ENCODE results near the gene CLDN3.
"Not testable (repeated sequence)": the region's sequence is repeated elsewhere in the genome, so short reads cannot be mapped to it uniquely, and the experiment has no call there.

The CLDN3 gene

DNA sequence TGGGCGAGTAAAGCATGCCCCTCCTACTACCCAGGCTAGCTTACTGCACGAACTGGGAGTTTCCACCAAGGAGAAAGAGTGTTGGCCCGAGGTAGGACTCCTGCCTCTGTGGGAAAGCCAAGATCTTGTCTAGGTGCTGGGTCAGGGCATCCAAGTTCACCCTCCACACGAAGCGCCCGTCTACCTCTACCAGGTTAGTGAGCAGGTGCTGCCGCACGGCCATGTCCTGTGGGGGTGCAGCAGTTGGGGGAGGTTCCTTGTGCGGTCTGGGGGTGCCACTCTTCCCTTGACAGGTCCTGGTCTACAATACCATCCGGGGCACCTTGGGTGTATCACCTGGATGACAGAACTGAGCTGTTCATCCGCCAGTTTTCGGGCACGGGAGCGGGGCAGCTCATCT lies 33.2 kb downstream of the CLDN3 start:
- no peak for DNase-seq

DNA sequence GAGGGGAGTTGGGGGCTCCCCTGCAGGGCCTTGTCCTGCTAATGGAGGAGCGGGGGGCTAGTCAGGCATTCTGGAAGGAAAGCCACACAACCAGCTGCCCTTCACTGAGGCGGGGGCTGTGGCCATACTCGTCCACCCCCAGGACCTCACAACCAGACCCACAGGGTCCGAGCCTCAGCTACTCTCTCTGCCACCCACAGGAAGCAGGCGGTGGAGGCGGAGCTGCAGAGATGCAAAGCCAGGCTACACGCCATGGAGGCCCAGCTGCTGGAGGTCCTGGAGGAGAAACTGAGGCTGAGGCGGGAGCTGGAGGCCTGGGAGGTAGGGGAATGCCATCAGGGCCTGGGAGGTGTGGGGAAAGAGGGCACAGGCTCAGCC lies 34.6 kb downstream of the CLDN3 start:
- no peak for DNase-seq

DNA sequence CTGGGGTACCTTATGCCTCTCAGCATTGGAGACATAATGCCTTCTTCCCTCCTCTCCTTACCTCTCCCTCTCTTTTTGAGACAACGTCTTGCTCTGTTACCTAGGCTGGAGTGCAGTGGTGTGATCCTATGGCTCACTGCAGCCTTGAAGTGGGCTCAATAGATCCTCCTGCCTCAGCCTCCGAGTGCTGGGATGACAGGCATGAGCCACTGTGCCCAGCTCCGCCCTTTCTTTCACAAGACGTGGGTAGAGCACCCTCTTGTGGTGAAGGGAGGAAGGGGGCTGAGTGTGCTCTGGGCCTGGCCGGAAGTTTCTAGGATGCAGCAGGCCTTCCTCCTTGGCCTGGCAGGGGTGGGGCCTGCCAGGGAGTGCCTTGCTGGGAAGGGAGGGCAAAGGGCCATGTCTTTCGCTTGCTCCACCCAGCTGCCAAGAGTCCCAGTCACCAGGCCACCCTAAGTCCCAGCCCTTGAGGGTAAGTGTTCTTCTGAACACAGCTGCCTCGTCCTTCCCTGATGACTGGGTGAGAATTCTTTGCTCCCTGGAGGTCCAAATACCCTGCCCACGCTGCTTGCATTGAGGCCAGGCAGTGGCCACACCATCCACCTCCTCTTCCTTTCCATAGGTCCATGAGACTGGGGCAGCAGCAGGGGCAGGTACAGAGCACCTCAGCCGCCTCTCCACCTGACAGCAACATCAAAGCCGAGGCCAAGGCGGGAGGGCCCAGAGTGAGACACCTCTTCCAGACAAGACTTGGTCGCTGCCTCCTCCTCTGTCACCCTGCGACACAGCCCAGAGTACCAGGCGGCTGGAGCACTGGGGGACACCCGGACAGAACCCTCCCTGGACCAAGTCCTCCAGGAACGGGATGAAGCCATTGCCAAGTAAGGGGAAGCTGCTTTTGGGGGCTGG lies 35.2 kb downstream of the CLDN3 start:
- peak; percentile 73 to 78 for DNase-seq

DNA sequence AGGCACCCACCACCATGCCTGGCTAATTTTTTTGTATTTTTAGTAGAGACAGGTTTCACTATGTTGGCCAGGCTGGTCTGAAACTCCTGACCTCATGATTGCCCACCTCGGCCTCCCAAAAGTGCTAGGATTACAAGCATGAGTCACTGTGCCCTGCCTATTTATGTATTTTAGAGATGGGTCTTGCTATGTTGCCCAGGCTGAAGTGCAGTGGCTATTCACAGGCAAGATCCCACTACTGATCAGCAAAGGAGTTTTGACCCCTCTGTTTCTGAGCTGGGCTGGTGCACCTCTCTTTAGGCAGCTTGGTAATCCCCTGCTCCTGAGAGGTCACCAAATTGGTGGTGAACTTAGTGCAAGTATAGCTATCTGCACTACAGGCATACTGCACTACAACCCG lies 37.7 kb downstream of the CLDN3 start:
- no peak for DNase-seq

DNA sequence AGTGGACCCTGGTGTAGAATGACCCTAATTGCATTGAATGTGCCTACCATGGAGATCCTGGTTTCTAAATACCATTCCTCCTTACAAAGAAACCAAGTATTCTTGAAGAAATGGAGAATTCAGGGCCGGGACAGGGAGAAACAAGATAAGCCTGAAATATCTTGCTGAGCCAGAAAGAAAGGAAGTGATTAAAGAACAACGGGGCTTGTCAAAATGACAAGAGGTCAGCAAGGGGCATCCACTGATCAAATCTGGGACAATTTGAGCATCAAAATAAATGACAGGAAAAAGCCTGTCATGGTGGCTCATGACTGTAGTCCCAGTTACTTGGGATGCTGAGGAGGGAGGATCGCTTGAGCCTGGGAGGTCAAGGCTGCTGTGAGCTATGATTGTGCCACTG lies 39.6 kb downstream of the CLDN3 start:
- no peak for DNase-seq

DNA sequence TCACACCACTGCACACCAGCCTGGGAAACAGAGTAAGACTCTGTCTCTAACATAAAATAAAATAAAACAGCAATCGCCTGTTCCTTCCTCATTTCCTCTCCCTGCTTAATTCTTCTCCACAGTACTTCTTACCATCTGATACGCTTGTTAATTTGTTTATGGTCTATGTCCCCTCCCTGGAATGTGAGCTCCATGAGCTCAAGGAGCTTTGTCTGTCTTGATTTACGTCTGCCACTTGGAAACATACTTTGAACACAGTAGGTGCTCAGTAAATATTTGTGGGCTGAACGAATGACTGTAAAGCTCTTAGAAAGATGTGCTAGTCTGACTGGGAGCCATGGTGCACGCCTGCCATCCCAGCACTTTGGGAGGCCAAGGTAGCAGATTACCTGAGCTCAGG lies 41.5 kb downstream of the CLDN3 start:
- no peak for DNase-seq

DNA sequence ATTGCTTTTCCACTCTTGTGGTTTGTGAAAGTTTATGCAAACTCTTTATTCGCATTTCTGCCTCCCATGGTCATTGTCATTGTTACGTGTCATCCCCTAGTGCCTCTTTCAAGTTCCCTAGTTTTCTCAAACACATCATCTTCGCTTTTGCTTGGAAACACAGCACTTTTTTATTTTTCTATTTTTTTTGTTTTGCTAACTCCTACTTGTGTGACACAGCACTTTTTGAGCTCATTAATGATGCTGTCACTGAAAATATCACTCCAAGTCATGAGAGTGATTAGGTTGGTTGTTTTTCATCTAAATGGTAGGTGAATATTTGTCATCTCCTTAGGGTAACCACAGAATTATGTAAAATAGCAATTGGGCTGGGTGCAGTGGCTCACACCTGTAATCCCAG lies 42.1 kb downstream of the CLDN3 start:
- DNase-seq, result no peak

DNA sequence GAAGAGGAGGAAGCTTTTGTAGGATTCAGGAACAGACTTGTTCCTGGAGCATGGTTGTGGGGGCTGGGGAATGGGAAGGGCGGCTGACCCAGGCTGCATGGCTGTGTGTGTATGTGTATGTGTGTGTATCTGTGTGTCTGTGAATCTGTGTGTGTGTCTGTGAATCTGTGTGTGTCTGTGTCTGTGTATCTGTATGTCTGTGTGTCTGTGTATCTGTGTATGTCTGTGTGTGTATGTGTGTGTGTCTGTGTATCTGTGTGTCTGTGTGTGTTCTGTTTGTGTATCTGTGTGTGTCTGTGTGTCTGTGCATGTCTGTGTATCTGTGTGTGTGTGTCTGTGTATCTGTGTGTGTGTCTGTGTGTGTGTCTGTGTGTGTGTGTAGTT lies 44.0 kb downstream of the CLDN3 start:
- no peak for DNase-seq

DNA sequence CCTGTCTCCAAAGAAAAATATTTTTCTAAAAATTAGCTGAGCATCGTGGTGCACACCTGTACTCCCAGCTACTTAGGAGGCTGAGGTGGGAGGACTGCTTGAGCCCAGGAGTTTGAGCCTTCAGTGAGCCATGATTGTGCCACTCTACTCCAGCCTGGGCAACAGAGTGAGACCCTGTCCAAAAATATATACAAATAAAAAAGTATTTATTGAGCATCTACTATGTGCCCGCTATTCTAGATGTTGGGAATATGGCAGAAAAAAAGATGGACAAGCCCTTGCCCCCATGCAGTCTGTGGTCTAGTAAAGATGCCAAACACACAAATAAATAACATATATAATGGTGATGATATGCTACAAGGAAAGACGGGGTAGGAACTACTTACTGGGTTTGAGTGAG lies 46.3 kb downstream of the CLDN3 start:
- no peak for DNase-seq

DNA sequence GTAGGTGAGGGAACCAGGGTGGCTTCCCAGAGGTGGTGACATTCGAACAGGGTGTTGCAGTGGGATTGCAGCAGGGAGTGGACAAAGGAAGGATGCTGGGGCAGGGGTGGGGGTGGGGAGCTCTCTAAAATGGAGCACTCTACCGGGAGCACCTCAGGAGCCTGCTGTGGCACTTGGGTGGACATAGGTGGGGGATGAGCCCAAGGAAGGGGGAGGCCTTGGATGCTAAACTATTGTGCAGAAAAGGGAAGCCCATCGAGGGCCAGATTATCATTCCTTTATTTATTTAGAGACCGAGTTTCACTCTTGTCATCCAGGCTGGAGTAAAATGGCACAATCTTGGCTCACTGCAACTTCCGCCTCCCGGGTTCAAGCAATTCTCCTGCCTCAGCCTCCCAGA lies 47.3 kb downstream of the CLDN3 start:
- DNase-seq, result no peak

DNA sequence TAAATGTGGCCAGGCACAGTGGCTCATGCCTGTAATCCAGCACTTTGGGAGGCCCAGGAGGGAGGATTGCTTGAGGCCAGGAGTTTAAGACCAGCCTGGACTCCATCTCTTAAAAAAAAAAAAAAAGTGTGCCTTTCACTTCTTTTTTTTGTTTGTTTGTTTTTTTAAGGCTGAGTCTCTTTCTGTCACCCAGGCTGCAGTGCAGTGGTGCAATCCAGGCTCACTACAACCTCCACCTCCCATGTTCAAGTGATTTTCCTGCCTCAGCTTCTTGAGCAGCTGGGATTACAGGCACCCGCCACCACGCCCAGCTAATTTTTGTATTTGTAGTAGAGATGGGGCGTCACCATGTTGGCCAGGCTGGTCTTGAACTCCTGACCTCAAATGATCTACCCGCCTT lies 47.9 kb downstream of the CLDN3 start:
- not testable (repeated sequence) for DNase-seq

DNA sequence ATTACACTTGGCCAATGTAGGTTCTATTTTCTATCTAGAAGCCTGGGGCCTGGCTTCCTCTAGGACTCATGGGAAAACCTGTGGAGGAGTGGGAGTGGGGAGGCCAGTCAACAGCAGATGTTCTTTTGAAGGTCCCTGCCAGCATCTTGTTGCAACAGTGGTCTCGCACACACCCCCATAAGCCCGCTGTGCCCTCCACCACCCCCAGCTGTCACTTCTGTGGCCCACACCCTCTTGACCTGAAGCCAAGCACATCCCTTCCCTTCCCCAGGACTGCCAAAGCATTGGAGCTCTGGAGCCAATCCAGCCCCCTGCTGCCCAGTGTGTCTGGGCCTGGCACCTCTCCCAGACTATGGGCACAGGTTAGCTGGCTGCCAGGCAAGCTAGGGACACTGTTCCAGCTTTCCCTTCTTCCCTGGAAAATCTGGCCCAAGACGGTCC lies 48.7 kb downstream of the CLDN3 start:
- no peak for DNase-seq

DNA sequence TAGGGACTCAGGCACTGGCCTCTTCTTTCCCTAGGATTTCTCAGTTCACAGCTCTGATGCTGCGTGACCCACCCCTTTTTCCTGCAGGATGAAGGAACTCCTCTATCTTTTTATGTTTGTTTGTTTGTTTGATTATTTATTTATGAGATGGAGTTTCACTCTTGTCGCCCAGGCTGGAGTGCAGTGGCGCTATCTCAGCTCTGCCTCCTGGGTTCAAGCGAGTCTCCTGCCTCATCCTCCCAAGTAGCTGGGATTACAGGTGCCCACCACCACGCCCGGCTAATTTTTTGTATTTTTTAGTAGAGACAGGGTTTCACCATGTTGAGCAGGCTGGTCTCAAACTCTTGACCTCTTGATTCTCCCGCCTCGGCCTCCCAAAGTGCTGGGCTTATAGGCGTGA lies 49.6 kb downstream of the CLDN3 start:
- DNase-seq, result not testable (repeated sequence)

DNA sequence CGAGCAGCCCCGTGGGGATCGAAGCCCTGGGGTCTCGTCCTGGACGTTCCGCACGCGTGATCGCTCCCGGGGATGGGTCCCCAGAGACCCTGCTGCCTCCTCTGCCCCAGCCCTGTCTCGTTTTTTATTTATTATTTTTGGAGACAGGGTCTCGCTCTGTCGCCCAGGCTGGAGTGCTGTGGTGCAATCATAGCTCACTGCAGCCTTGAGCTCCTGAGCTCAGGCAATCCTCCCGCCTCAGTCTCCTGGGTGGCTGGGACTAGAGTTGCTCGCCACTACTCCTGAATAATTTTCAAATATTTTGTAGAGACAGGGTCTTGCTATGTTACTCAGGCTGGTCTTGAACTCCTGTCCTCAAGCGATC lies 50.3 kb downstream of the CLDN3 start:
- DNase-seq, result no peak

Measured in stimulated activated CD4-positive, alpha-beta T cell treated with anti-CD3 and anti-CD28 coated beads, Interleukin-4, amount 100 ng/mL, for 4 hours (primary cell).